SH-SY5Y (cell line): ENCODE data around the gene PDXK.

Experiments used
- GATA2 ChIP-seq: IDR thresholded peaks from 2 replicates; pipeline ENCODE4 v1.6.1; 2011; ENCODE audit warnings: mild to moderate bottlenecking, low read depth, low read length
- GATA3 ChIP-seq: IDR thresholded peaks from 2 replicates; pipeline ENCODE4 v1.6.1; 2011; ENCODE audit warnings: low read depth, mild to moderate bottlenecking, low read length, moderate library complexity

PDXK gene

GRCh38 chr21:43766734-43767497 lies 48.0 kb downstream of the PDXK start:
- no peak for TF ChIP-seq GATA2
- no peak for TF ChIP-seq GATA3

GRCh38 chr21:43767498-43767983 lies 48.6 kb downstream of the PDXK start:
- TF ChIP-seq GATA2 (no peak), GATA3 (no peak)

DNA sequence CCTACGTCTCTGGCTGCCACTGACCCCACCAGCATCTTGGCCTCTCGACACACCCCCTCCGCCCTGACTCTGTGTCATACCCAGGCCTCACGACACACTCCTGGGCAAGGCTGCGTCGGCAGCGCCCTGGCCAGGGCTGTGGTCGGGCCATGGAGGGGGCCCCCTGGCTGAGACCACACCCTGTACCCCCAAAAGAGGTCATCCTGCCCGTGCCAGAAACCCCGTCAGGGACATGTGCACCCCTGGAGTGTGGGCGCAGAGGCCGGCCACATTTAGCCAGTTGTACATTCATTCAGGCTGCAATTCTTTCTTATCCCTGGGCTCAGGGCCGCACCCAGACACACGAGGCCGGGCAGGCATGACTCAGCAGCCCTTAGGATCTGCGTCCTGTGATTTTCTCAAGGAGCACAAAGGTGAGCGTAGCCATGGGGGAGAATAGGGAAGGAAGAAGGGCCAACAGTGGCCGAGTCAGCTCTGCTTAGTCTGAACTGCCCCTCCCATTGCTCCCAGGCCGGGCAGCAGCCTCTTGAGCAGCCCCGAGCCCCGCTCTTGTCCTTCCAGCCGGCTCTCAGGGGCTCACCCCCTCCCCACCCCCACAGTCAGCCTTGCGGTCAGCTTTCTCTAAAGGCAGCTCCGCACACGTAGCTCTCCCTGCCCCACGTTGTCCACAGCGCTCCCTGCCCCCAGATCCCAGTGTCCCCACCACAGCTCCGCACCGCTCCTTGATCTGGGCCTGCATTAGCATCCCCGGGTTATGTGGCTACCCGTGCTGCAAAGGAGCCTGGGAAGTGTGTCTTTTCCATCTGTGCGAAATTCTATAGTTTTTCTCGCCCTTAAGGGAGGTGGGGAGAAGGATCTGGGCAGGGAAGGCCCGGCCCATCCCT lies 49.3 kb downstream of the PDXK start:
- TF ChIP-seq GATA2: no peak
- no peak for TF ChIP-seq GATA3

DNA sequence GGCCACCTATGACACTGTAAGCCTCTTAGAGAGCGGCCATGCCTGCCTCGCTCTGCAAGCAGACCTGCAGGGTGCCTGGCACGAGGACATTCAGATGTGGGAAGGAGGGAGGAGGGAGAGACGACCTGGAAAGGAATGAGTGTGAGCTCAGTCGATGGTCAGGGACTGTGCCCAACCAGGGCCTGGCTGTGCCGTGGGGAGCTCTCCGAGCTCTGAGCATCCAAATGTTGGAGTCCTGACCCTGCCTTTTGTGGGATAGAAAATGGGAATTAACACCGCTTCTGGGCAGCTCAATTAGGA lies 49.9 kb downstream of the PDXK start:
- TF ChIP-seq GATA3: no peak
- TF ChIP-seq GATA2: no peak

DNA sequence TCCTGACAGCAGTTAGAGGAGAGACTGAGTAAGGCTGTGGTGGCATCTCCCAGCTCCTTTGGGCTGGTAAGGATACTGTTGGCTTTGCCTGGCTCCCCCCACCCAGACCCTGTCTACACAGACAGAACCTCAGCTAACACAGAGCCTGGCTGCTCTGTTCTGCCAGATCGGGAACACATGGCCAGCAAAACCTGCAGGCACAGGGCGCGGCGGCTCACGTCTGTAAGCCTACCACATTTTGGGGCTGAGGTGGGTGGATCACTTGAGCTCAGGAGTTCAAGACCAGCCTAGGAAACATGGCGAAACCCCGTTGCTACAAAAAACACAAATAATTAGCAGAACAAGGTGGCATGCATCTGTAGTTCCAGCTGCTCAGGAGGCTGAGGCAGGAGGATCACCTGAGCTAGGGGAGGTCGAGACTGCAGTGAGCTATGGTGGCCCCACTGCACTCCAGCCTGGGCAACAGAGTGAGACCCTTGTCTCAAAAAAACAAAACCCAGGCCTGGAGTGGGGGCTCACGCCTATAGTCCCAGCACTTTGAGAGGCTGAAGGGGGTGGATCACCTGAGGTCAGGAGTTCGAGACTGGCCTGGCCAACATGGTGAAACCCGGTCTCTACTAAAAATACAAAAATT lies 50.5 kb downstream of the PDXK start:
- TF ChIP-seq GATA3 (no peak), GATA2 (no peak)

- TF ChIP-seq GATA2 (no peak), GATA3 (no peak)
These were observed 51.2 kb downstream of the PDXK start for GRCh38 chr21:43770066-43770655.

DNA sequence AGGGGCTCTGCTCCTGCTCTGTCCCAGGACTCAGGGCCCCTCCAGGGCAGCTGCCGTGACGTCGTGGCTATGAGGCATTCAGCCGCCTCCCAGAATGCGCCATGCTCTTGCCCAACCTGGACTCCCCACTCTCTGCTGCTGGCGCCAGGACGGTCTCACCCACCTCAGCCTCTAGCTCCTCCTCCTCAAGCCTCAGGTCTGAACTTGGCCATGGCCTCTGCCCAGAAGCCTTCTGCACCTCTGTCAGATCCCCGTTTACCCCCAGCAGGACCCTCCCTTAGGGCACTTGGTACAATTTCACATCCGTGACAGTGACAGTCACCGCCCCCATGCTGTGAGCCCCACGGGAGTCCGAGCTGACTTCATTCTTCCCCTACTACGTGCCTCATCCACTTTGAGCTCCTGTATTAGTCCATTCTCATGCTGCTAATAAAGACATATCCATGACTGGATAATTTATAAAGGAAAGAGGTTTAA lies 52.3 kb downstream of the PDXK start:
- TF ChIP-seq GATA2: no peak
- no peak for TF ChIP-seq GATA3

DNA sequence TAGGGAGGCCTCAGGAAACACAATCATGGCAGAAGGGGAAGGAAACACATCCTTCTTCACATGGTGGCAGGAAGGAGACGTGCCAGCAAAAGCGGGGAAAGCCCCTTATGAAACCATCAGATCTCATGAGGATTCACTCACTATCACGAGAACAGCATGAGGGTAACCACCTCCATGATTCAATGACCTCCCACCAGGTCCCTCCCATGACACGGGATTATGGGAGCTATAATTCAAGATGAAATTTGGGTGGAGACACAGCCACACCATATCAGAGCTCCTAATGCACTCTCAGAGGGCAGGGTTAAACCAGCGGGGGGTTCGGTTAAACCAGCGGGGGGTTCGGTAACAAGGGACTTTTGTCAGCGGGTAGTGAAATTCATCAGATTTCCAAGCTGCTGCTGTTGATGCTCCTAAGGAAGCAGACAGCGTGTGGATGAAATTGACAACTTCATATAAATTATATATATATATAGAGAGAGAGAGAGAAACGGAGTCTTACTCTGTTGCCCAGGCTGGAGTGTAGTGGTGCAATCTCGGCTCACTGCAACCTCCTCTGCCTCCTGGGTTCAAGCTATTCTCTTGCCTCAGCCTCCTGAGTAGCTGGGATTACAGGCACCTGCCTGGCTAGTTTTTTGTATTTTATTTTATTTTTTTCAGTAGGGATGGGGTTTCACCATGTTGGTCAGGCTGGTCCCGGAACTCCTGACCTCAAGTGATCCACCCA lies 52.9 kb downstream of the PDXK start:
- TF ChIP-seq GATA3 (no peak), GATA2 (no peak)

- TF ChIP-seq GATA3 (no peak), GATA2 (no peak)
These were observed 53.5 kb downstream of the PDXK start for GRCh38 chr21:43772425-43772821.

DNA sequence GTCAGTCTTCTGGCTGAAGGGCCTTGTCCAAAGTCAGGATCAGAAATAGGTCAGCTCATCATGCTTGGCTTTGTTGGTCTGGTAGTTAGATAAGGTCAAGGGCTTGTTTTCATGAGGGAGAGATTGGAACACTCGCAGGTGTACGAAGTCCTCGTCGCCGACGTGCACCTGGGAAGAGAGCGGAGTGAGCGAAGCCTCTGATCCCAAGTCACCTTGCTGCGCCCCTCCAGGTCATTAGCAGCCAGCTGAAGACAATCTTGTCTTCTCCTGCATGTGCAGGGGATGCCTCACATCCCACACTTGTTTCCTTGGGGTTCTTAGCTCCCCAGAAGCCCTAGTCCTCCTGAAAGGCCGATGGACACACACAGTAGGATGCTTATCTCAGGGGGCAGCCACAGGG lies 55.2 kb downstream of the PDXK start:
- TF ChIP-seq GATA2 (no peak), GATA3 (no peak)

GRCh38 chr21:43775190-43775589 lies 56.3 kb downstream of the PDXK start:
- no peak for TF ChIP-seq GATA3
- no peak for TF ChIP-seq GATA2

GRCh38 chr21:43775795-43776430 lies 57.0 kb downstream of the PDXK start, which contains the start of gene CSTB:
Gene CSTB, minus strand, starts transcription at chr21:43776308. Its CDS starts 39 bp downstream, at chr21:43776269.
- no peak for TF ChIP-seq GATA2
- TF ChIP-seq GATA3: no peak

- no peak for TF ChIP-seq GATA2
These were observed 59.0 kb downstream of the PDXK start for GRCh38 chr21:43777953-43778352.
